Measurements from ENCODE around the gene HSPA1L. TPM values are rescaled to one million over a fixed set of nuclear protein-coding genes. Genes with fewer than 3 reads are reported as not detected.
A peak's percentile ranks its signal among the peaks of the same experiment; 100 is the strongest.

The HSPA1L gene
- total RNA-seq, 1 experiment from 2014 or later = 1.2 TPM

DNA sequence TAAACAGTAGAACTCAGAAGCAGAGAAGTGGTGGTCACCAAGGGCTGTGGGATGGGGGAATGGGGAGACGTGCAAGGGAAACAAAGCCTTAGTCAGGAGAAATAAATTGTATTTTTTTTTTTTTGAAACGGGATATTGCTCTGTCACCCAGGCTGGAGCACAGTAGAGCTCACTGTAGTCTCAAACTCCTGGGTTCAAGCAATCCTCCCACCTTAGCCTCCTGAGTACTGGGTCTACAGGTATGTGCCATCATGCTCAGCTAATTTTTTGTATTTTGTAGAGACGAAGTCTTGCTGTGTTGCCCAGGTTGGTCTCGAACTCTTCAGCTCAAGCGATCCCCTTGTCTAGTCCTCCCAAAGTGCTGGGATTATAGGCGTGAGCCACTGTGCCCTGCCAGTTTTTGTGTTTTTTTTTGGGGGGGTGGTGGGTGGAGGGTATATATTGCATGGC lies 15.8 kb upstream of the HSPA1L start:
- no peaks in the 10 kb centered on the region for H3K9me3 Mint-ChIP-seq
- H3K27ac Mint-ChIP-seq = peak overlapping the region; percentile 64; the same call in 1 of the 2 replicates
- peaks cover 18% of the 10 kb centered on the region for H3K4me1 Mint-ChIP-seq
- DNase-seq (ENCODE audit: low spot score) = no peak
- H3K27me3 Mint-ChIP-seq (ENCODE audit: low read depth) = no peaks in the 10 kb centered on the region
- no peak for ATAC-seq
- ChIA-PET CTCF (interaction anchor here (0.6 to 2.9 kb wide), 22 partner anchors 13 to 179 kb away, joined by 3 to 22 read pairs (median 6); partner anchors contain the start of genes CLIC1, DDAH2, HSPA1A and HSPA1L), POLR2A (interaction anchor here (1.2 to 1.7 kb wide), 4 partner anchors 16 to 61 kb away, joined by 3 to 10 read pairs (median 6); partner anchors contain the start of genes HSPA1A, HSPA1L and LSM2)
- TF ChIP-seq TEAD1 (CRISPR knock-in tag; IDR thresholded peaks at IDR 0.05) (no peak), RELA (CRISPR knock-in tag; IDR thresholded peaks at IDR 0.05; ENCODE audit: borderline replicate concordance) (no peak)
- peaks cover 11% of the 10 kb centered on the region for H3K36me3 Mint-ChIP-seq
- H3K4me3 Mint-ChIP-seq = peak overlapping the region; percentile 98

DNA sequence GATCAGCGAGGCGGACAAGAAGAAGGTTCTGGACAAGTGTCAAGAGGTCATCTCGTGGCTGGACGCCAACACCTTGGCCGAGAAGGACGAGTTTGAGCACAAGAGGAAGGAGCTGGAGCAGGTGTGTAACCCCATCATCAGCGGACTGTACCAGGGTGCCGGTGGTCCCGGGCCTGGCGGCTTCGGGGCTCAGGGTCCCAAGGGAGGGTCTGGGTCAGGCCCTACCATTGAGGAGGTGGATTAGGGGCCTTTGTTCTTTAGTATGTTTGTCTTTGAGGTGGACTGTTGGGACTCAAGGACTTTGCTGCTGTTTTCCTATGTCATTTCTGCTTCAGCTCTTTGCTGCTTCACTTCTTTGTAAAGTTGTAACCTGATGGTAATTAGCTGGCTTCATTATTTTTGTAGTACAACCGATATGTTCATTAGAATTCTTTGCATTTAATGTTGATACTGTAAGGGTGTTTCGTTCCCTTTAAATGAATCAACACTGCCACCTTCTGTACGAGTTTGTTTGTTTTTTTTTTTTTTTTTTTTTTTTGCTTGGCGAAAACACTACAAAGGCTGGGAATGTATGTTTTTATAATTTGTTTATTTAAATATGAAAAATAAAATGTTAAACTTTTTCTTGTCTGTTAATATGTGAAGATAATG lies 14.7 kb upstream of the HSPA1L start:
- POLR2A ChIA-PET = interaction anchor here (0.7 to 1.7 kb wide), 5 partner anchors 15 to 34 kb away, joined by 6 to 10 read pairs (median 7); partner anchors contain the start of genes HSPA1A, HSPA1L and LSM2
- DNase-seq (ENCODE audit: low spot score) (no peak), ATAC-seq (no peak)
- H3K27me3 Mint-ChIP-seq (ENCODE audit: low read depth) = no peaks in the 10 kb centered on the region
- TF ChIP-seq NFE2L1 (CRISPR knock-in tag; IDR thresholded peaks at IDR 0.05) (no peak), AFF4 (CRISPR knock-in tag; IDR thresholded peaks at IDR 0.05; ENCODE audit: borderline replicate concordance) (no peak), RORB (CRISPR knock-in tag; IDR thresholded peaks at IDR 0.05) (no peak), ZBTB21 (CRISPR knock-in tag; IDR thresholded peaks at IDR 0.05; ENCODE audit: borderline replicate concordance) (no peak), JUN (CRISPR knock-in tag; IDR thresholded peaks at IDR 0.05) (no peak), SOX15 (CRISPR knock-in tag; IDR thresholded peaks at IDR 0.05) (no peak), ZMAT4 (CRISPR knock-in tag; IDR thresholded peaks at IDR 0.05) (no peak), ZNF281 (CRISPR knock-in tag; IDR thresholded peaks at IDR 0.05) (no peak), MXD4 (CRISPR knock-in tag; IDR thresholded peaks at IDR 0.05; ENCODE audit: borderline replicate concordance) (no peak), RELA (CRISPR knock-in tag; IDR thresholded peaks at IDR 0.05; ENCODE audit: borderline replicate concordance) (no peak), OVOL2 (CRISPR knock-in tag; IDR thresholded peaks at IDR 0.05; ENCODE audit: borderline replicate concordance) (no peak)
- TF ChIP-seq, protein P1, sequence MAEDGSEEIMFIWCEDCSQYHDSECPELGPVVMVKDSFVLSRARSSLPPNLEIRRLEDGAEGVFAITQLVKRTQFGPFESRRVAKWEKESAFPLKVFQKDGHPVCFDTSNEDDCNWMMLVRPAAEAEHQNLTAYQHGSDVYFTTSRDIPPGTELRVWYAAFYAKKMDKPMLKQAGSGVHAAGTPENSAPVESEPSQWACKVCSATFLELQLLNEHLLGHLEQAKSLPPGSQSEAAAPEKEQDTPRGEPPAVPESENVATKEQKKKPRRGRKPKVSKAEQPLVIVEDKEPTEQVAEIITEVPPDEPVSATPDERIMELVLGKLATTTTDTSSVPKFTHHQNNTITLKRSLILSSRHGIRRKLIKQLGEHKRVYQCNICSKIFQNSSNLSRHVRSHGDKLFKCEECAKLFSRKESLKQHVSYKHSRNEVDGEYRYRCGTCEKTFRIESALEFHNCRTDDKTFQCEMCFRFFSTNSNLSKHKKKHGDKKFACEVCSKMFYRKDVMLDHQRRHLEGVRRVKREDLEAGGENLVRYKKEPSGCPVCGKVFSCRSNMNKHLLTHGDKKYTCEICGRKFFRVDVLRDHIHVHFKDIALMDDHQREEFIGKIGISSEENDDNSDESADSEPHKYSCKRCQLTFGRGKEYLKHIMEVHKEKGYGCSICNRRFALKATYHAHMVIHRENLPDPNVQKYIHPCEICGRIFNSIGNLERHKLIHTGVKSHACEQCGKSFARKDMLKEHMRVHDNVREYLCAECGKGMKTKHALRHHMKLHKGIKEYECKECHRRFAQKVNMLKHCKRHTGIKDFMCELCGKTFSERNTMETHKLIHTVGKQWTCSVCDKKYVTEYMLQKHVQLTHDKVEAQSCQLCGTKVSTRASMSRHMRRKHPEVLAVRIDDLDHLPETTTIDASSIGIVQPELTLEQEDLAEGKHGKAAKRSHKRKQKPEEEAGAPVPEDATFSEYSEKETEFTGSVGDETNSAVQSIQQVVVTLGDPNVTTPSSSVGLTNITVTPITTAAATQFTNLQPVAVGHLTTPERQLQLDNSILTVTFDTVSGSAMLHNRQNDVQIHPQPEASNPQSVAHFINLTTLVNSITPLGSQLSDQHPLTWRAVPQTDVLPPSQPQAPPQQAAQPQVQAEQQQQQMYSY (CRISPR knock-in tag; IDR thresholded peaks at IDR 0.05) = no peak
- TF ChIP-seq, protein P2, sequence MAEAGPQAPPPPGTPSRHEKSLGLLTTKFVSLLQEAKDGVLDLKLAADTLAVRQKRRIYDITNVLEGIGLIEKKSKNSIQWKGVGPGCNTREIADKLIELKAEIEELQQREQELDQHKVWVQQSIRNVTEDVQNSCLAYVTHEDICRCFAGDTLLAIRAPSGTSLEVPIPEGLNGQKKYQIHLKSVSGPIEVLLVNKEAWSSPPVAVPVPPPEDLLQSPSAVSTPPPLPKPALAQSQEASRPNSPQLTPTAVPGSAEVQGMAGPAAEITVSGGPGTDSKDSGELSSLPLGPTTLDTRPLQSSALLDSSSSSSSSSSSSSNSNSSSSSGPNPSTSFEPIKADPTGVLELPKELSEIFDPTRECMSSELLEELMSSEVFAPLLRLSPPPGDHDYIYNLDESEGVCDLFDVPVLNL (CRISPR knock-in tag; IDR thresholded peaks at IDR 0.05; ENCODE audit: borderline replicate concordance, low read depth) = no peak
- TF ChIP-seq, protein P3, sequence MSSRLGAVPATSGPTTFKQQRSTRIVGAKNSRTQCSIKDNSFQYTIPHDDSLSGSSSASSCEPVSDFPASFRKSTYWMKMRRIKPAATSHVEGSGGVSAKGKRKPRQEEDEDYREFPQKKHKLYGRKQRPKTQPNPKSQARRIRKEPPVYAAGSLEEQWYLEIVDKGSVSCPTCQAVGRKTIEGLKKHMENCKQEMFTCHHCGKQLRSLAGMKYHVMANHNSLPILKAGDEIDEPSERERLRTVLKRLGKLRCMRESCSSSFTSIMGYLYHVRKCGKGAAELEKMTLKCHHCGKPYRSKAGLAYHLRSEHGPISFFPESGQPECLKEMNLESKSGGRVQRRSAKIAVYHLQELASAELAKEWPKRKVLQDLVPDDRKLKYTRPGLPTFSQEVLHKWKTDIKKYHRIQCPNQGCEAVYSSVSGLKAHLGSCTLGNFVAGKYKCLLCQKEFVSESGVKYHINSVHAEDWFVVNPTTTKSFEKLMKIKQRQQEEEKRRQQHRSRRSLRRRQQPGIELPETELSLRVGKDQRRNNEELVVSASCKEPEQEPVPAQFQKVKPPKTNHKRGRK (CRISPR knock-in tag; IDR thresholded peaks at IDR 0.05; ENCODE audit: borderline replicate concordance) = no peak
- H3K4me1 Mint-ChIP-seq = peaks cover 26% of the 10 kb centered on the region
- no peak overlapping the region; the same call in 1 of the 2 replicates for H3K27ac Mint-ChIP-seq
- H3K9me3 Mint-ChIP-seq = no peaks in the 10 kb centered on the region
- CTCF ChIA-PET = interaction anchor here (0.7 to 2.9 kb wide), 17 partner anchors 14 to 1190 kb away, joined by 3 to 22 read pairs (median 9); partner anchors contain the start of genes CLIC1, DDAH2, HSPA1A and HSPA1L
- H3K4me3 Mint-ChIP-seq = peak overlapping the region; percentile 98
- peaks cover under 1% of the 10 kb centered on the region for H3K36me3 Mint-ChIP-seq
